GM12801 (cell line): Measurements from ENCODE around the gene SHC2.

ENCODE experiments used
- CTCF ChIP-seq: IDR thresholded peaks from one replicate; pipeline ENCODE4 v1.5.1; 2011; ENCODE audit warnings: control low read depth; ENCODE audit not compliant: insufficient read length; ENCODE audit errors: extremely low read depth

Gene SHC2

GRCh38 chr19:374886-375235 is 86.0 kb downstream of the SHC2 start:
- no peak for TF ChIP-seq CTCF

GRCh38 chr19:374183-374885 is 86.5 kb downstream of the SHC2 start:
- no peak for TF ChIP-seq CTCF

GRCh38 chr19:373391-374182 is 87.2 kb downstream of the SHC2 start:
- no peak for TF ChIP-seq CTCF

- TF ChIP-seq CTCF = no peak
Measured at GRCh38 chr19:372306-372890, 88.4 kb downstream of the SHC2 start.

GRCh38 chr19:371501-372168 is 89.2 kb downstream of the SHC2 start:
- TF ChIP-seq CTCF = no peak

- TF ChIP-seq CTCF = no peak
Measured at GRCh38 chr19:370641-371330, 90.0 kb downstream of the SHC2 start.

GRCh38 chr19:369876-370275 is 91.0 kb downstream of the SHC2 start:
- no peak for TF ChIP-seq CTCF
